Esophagus muscularis mucosa (tissue), 4 donors: ENCODE results near the gene GAB1.

Source experiments
- EP300 ChIP-seq: sonication (generic); formaldehyde crosslinking; IDR thresholded peaks from one replicate; pipeline ENCODE4 v1.6.1; 2017; ENCODE audit warnings: antibody characterized with exemption
- POLR2A ChIP-seq: fragments of 450-650 bp; IDR thresholded peaks from one replicate; pipeline ENCODE4 v1.6.1; 2017; ENCODE audit warnings: antibody characterized with exemption, moderate library complexity, mild to moderate bottlenecking, low read depth
- POLR2AphosphoS5 ChIP-seq, 2 donors: sonication (generic); formaldehyde crosslinking; IDR thresholded peaks; one replicate each; pipeline ENCODE4 v1.6.1; 2017; ENCODE audit warnings: antibody characterized with exemption in 2 of 2
- TF ChIP-seq, protein P1 (sequence below), 3 experiments: fragments of 200-600 bp in 2 of 3; fragments of 450-650 bp in 1 of 3; sonication (generic) in 2 of 3; IDR thresholded peaks; one replicate each; pipeline ENCODE4 v1.5.1; 2017 to 2019; ENCODE audit warnings: antibody characterized with exemption in 3 of 3, mild to moderate bottlenecking in 2 of 3, moderate library complexity in 1 of 3

DNA sequence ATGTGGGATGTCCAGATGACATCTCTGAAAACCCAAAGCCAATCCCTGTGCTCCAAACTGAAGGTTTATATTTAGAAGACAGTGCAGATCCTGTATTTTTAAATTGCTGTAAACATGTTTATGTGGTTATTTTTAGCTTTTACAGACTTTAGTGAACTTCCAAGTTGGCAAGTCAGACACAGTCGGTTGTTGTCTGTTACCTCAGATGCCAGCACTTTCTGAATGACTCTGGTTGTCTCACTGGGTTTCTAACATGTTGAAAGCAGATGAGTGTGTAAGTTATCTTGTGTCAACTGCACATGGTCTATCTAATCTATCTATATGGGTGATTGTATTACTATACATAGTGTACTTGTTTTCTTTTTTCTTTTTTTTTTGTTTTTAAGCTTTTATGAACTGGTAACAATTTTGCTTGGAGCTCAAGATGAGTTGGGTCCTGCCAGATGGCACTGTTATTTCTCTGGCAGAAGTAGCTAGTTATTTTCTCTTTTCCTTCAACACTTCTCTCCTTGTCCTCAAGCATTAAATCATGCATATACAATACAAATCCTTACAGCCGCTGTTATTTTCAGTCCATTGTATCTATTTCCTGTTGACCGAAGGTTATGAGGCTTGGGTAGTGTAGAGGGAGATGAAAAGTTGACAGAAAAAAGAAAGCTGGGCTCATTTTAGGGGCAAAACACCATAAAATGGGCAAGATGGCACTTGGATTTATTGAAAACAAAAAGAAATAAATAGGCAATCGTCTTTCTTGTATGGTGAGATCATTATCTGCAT, 66.3 kb downstream of the GAB1 start:
- TF ChIP-seq, protein P1, sequence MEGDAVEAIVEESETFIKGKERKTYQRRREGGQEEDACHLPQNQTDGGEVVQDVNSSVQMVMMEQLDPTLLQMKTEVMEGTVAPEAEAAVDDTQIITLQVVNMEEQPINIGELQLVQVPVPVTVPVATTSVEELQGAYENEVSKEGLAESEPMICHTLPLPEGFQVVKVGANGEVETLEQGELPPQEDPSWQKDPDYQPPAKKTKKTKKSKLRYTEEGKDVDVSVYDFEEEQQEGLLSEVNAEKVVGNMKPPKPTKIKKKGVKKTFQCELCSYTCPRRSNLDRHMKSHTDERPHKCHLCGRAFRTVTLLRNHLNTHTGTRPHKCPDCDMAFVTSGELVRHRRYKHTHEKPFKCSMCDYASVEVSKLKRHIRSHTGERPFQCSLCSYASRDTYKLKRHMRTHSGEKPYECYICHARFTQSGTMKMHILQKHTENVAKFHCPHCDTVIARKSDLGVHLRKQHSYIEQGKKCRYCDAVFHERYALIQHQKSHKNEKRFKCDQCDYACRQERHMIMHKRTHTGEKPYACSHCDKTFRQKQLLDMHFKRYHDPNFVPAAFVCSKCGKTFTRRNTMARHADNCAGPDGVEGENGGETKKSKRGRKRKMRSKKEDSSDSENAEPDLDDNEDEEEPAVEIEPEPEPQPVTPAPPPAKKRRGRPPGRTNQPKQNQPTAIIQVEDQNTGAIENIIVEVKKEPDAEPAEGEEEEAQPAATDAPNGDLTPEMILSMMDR (IDR thresholded peaks at IDR 0.05) = no peak
- no peak for TF ChIP-seq POLR2A
- TF ChIP-seq POLR2AphosphoS5 (IDR thresholded peaks at IDR 0.05) = no peak
- TF ChIP-seq EP300 = no peak
